Suppressor macrophage (primary cell): Measurements from ENCODE around the gene OPCML.

Experiments
- DNase-seq, 4 experiments: peaks; one replicate each; pipeline ENCODE4 v3.0.0-alpha.2; 2020 to 2022

Gene OPCML

GRCh38 chr11:133501643-133502539 is 30.4 kb downstream of the OPCML start:
- no peak for DNase-seq

- DNase-seq, result no peak
Observed at GRCh38 chr11:133500936-133501335, 31.4 kb downstream of the OPCML start.

- DNase-seq, result no peak
Observed at GRCh38 chr11:133500435-133500834, 31.9 kb downstream of the OPCML start.

- DNase-seq, result no peak
Observed at GRCh38 chr11:133498969-133499368, 33.3 kb downstream of the OPCML start.

- DNase-seq, result no peak
Observed at GRCh38 chr11:133497477-133498140, 34.7 kb downstream of the OPCML start.

- DNase-seq, result no peak
Observed at GRCh38 chr11:133492895-133493294, 39.4 kb downstream of the OPCML start.

- no peak for DNase-seq
Observed at GRCh38 chr11:133491680-133492383, 40.5 kb downstream of the OPCML start.

GRCh38 chr11:133480722-133481121 is 51.6 kb downstream of the OPCML start:
- DNase-seq, result no peak

- DNase-seq, result no peak
Observed at GRCh38 chr11:133479209-133479608, 53.1 kb downstream of the OPCML start.

- no peak for DNase-seq
Observed at GRCh38 chr11:133477251-133477625, 55.1 kb downstream of the OPCML start.

- DNase-seq, result no peak
Observed at GRCh38 chr11:133476570-133477250, 55.6 kb downstream of the OPCML start.

- no peak for DNase-seq
Observed at GRCh38 chr11:133474461-133474860, 57.8 kb downstream of the OPCML start.

- DNase-seq, result no peak
Observed at GRCh38 chr11:133467686-133468085, 64.6 kb downstream of the OPCML start.

GRCh38 chr11:133443206-133443747 is 89.0 kb downstream of the OPCML start:
- DNase-seq, result no peak

- DNase-seq, result no peak
Observed at GRCh38 chr11:133441964-133442660, 90.2 kb downstream of the OPCML start.

GRCh38 chr11:133425992-133426391 is 106.3 kb downstream of the OPCML start:
- no peak for DNase-seq

GRCh38 chr11:133425245-133425644 is 107.1 kb downstream of the OPCML start:
- no peak for DNase-seq

- no peak for DNase-seq
Observed at GRCh38 chr11:133418218-133418617, 114.1 kb downstream of the OPCML start.

GRCh38 chr11:133414506-133414905 is 117.8 kb downstream of the OPCML start:
- no peak for DNase-seq

- DNase-seq, result no peak
Observed at GRCh38 chr11:133413703-133414102, 118.6 kb downstream of the OPCML start.

- no peak for DNase-seq
Observed at GRCh38 chr11:133409799-133410198, 122.5 kb downstream of the OPCML start.

- DNase-seq, result no peak
Observed at GRCh38 chr11:133408936-133409335, 123.4 kb downstream of the OPCML start.
